ENCODE measurements around the gene BTBD9. TPM values are rescaled to one million over a fixed set of nuclear protein-coding genes. Genes with fewer than 3 reads are reported as not detected.

Gene BTBD9
- total RNA-seq, 4 donors from 2014 or later, result 8.6 to 34.1 (median 30.8) TPM

DNA sequence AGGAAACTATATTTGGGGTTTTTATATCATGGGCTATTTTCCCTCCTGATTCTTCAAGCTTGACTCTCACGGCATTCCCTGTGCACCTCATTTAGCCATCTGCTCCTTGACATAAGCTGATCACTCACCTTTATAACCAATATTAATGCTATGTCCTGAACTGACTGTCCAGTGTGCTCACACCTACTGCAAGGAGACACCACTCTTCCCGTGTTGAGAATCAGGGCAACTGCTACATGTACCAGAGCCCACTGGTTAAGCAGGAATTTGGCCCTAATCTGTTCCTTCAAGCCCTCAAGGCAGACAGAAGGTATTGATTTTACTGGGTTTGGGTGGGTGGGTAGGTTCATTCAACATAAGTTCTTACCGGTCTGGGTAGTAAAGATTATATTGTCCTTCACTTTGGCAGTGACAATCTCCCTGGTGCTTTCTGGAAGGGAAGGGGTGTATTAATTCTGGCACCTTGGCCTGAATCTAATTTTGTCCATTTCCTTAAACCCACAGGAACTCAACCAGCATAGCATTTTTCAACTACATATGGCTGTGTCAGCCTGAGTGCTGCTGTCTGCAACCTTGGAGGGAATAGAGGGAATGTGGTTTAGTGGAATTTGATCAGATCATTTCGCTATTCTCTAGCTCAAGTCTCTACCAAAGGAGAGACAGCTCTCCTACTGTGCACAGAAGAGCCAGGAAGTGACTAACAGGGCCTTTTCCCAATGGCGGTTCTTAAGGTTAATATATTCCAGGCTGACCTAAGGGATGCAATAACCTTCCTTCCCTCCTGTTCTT lies 293.2 kb downstream of the BTBD9 start:
- Histone ChIP-seq H3K4me3 (no peak overlapping the region), H3K36me3 (no peaks in the 10 kb centered on the region), H3K27ac (no peak overlapping the region), H3K9me3 (no peaks in the 10 kb centered on the region), H3K27me3 (no peaks in the 10 kb centered on the region), H3K4me1 (peaks cover 0 to 16% (median 6%) of the 10 kb centered on the region in 4 donors)
- TF ChIP-seq EP300 (IDR thresholded peaks at IDR 0.05; ENCODE audit: low read depth) (no peak), POLR2AphosphoS5 (IDR thresholded peaks at IDR 0.05) (no peak), POLR2A (IDR thresholded peaks at IDR 0.05) (no peak)
- TF ChIP-seq, protein P1, sequence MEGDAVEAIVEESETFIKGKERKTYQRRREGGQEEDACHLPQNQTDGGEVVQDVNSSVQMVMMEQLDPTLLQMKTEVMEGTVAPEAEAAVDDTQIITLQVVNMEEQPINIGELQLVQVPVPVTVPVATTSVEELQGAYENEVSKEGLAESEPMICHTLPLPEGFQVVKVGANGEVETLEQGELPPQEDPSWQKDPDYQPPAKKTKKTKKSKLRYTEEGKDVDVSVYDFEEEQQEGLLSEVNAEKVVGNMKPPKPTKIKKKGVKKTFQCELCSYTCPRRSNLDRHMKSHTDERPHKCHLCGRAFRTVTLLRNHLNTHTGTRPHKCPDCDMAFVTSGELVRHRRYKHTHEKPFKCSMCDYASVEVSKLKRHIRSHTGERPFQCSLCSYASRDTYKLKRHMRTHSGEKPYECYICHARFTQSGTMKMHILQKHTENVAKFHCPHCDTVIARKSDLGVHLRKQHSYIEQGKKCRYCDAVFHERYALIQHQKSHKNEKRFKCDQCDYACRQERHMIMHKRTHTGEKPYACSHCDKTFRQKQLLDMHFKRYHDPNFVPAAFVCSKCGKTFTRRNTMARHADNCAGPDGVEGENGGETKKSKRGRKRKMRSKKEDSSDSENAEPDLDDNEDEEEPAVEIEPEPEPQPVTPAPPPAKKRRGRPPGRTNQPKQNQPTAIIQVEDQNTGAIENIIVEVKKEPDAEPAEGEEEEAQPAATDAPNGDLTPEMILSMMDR (IDR thresholded peaks at IDR 0.05), result no peak
- in situ Hi-C loops (cut with MboI; ENCODE audit: low pct_ligation_motif_present in 1 of 4, low pct_unique_long_range_greater_than_20kb in 1 of 4, low sequenced_read_pairs in 3 of 4), result no loop called here
- intact Hi-C loops (cut with DNase I; ENCODE audit: low total_unique reads), result no loop called here
- DNase-seq, result no peak
- 87 to 94% methylated on average over 4 to 5 of the region's 5 CpGs for WGBS, 2 donors (ENCODE audit: low coverage in 1 of 2)

DNA sequence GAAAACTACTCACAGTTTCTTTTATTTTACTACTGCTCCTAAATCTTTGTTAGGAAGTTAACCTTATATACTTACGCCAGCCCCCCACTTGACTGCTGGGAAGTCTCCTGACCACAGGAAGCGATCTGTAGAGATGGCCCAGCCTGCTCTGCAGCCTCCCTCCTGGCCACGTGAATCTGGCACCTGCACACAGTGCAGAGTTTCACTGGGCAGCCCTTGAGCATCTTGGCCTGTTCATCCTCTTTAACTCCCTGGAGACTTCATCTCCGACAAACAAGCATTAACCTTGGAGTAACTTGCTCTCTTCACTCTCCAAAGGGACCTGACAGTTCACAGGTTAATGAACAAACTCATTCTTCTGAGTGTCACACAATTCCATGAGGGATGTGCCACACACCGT lies 294.1 kb downstream of the BTBD9 start:
- TF ChIP-seq POLR2A (IDR thresholded peaks at IDR 0.05), result no peak
- TF ChIP-seq, protein P1 (IDR thresholded peaks at IDR 0.05), result no peak
- TF ChIP-seq EP300 (IDR thresholded peaks at IDR 0.05; ENCODE audit: low read depth), result no peak
- no peak for TF ChIP-seq POLR2AphosphoS5 (IDR thresholded peaks at IDR 0.05)
- Histone ChIP-seq H3K36me3 (no peaks in the 10 kb centered on the region), H3K4me3 (no peak overlapping the region), H3K27me3 (no peaks in the 10 kb centered on the region), H3K4me1 (peaks cover 0 to 7% (median 5%) of the 10 kb centered on the region in 4 donors), H3K9me3 (no peaks in the 10 kb centered on the region), H3K27ac (no peak overlapping the region)
- no peak for DNase-seq
- WGBS, 2 donors (ENCODE audit: low coverage in 1 of 2), result 88 to 93% methylated on average over 3 to 5 of the region's 5 CpGs
- in situ Hi-C loops (cut with MboI; ENCODE audit: low pct_ligation_motif_present in 1 of 4, low pct_unique_long_range_greater_than_20kb in 1 of 4, low sequenced_read_pairs in 3 of 4), result no loop called here
- intact Hi-C loops (cut with DNase I; ENCODE audit: low total_unique reads), result no loop called here

DNA sequence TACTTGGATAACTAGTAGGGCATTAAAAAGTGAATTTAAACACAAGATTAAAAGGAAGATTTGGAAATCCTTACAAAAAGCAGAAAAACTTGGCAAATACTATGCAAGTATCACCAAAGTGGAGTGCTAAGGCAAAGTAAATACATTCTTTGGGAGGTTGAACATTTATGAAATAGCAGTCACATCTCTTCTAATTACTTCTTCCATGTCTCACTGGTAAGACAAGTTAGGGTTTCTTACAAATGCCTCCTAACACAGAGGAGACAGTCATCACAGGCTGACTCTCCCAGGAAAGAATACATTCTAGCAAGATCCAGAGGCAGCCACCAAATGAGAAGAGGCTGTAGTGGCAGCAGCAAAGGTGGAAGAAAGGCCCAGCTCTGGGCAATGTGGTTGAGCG lies 298.2 kb downstream of the BTBD9 start:
- Histone ChIP-seq H3K9me3 (no peaks in the 10 kb centered on the region), H3K4me3 (no peak overlapping the region), H3K27ac (no peak overlapping the region), H3K4me1 (no peaks in the 10 kb centered on the region), H3K36me3 (no peaks in the 10 kb centered on the region), H3K27me3 (no peaks in the 10 kb centered on the region)
- DNase-seq, result no peak
- in situ Hi-C loops (cut with MboI; ENCODE audit: low pct_ligation_motif_present in 1 of 4, low pct_unique_long_range_greater_than_20kb in 1 of 4, low sequenced_read_pairs in 3 of 4) (no loop called here), intact Hi-C loops (cut with DNase I; ENCODE audit: low total_unique reads) (no loop called here)
- TF ChIP-seq EP300 (IDR thresholded peaks at IDR 0.05; ENCODE audit: low read depth) (no peak), POLR2A (IDR thresholded peaks at IDR 0.05) (no peak), POLR2AphosphoS5 (IDR thresholded peaks at IDR 0.05) (no peak)
- TF ChIP-seq, protein P1 (IDR thresholded peaks at IDR 0.05), result no peak
- WGBS, 2 donors (ENCODE audit: low coverage in 1 of 2), result 100% methylated on average over 1 of the region's 1 CpG; no CpG with 5 or more reads in 1 of the 2 donors

DNA sequence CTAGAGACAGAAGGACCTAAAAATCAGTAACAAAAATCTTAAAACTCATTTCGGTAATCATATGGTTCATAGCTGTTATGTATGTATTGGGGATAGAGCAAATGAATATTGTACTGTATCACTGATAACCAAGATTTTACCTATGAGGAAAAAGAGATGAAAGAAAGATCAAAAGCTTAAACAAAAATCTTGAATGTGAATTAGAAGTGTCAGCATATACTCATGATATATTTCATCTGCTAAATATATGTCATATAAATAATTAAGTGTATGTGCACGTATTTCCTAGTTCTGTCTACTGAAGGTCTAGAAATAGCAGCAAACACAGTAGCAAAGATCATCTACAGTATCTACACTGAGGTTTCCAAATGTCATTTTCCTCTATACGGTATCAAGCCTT lies 299.8 kb downstream of the BTBD9 start:
- Histone ChIP-seq H3K9me3 (no peaks in the 10 kb centered on the region), H3K27ac (no peak overlapping the region), H3K36me3 (no peaks in the 10 kb centered on the region), H3K4me1 (no peaks in the 10 kb centered on the region), H3K27me3 (no peaks in the 10 kb centered on the region), H3K4me3 (no peak overlapping the region)
- 87 to 93% methylated on average over 3 of the region's 3 CpGs for WGBS, 2 donors (ENCODE audit: low coverage in 1 of 2)
- in situ Hi-C loops (cut with MboI; ENCODE audit: low pct_ligation_motif_present in 1 of 4, low pct_unique_long_range_greater_than_20kb in 1 of 4, low sequenced_read_pairs in 3 of 4), result no loop called here
- no peak for DNase-seq
- TF ChIP-seq EP300 (IDR thresholded peaks at IDR 0.05; ENCODE audit: low read depth) (no peak), POLR2A (IDR thresholded peaks at IDR 0.05) (no peak), POLR2AphosphoS5 (IDR thresholded peaks at IDR 0.05) (no peak)
- TF ChIP-seq, protein P1 (IDR thresholded peaks at IDR 0.05), result no peak
- intact Hi-C loops (cut with DNase I; ENCODE audit: low total_unique reads), result no loop called here

Data from transverse colon (tissue), 4 donors.